ENCODE measurements around the gene KLF17. TPM values are rescaled to one million over a fixed set of nuclear protein-coding genes. Genes with fewer than 3 reads are reported as not detected.

KLF17 gene
- total RNA-seq, 4 donors from 2014 or later: not detected

- Histone ChIP-seq H3K27ac (no peak overlapping the region), H3K36me3 (no peaks in the 10 kb centered on the region), H3K9me3 (no peaks in the 10 kb centered on the region), H3K27me3 (no peaks in the 10 kb centered on the region), H3K4me1 (no peaks in the 10 kb centered on the region), H3K4me3 (no peak overlapping the region)
- TF ChIP-seq POLR2A (IDR thresholded peaks at IDR 0.05): no peak
- TF ChIP-seq CTCF (IDR thresholded peaks at IDR 0.05): no peak
- DNase-seq: no peak
Measured at GRCh38 chr1:44119525-44119924, 904 bp downstream of the KLF17 start.

- H3K4me3 ChIP-seq: no peak overlapping the region
Measured at GRCh38 chr1:44120398-44120949, 1.9 kb downstream of the KLF17 start.

GRCh38 chr1:44129616-44130500 is 11.2 kb downstream of the KLF17 start:
- Histone ChIP-seq H3K4me1 (no peaks in the 10 kb centered on the region), H3K9me3 (no peaks in the 10 kb centered on the region)

More at GRCh38 chr1:44120398-44120949, 1.9 kb downstream of the KLF17 start:
- DNase-seq: no peak
- Histone ChIP-seq H3K27ac (no peak overlapping the region), H3K9me3 (no peaks in the 10 kb centered on the region), H3K27me3 (no peaks in the 10 kb centered on the region), H3K36me3 (no peaks in the 10 kb centered on the region), H3K4me1 (no peaks in the 10 kb centered on the region)
- TF ChIP-seq CTCF (IDR thresholded peaks at IDR 0.05) (no peak), POLR2A (IDR thresholded peaks at IDR 0.05) (no peak)

GRCh38 chr1:44131411-44131810 is 12.8 kb downstream of the KLF17 start:
- Histone ChIP-seq H3K27me3 (no peaks in the 10 kb centered on the region), H3K27ac (no peak overlapping the region), H3K9me3 (no peaks in the 10 kb centered on the region), H3K36me3 (no peaks in the 10 kb centered on the region), H3K4me1 (no peaks in the 10 kb centered on the region), H3K4me3 (no peak overlapping the region)
- DNase-seq: no peak
- TF ChIP-seq POLR2A (IDR thresholded peaks at IDR 0.05): no peak
- no peak for TF ChIP-seq CTCF (IDR thresholded peaks at IDR 0.05)

More at GRCh38 chr1:44129616-44130500, 11.2 kb downstream of the KLF17 start:
- no peaks in the 10 kb centered on the region for H3K36me3 ChIP-seq
- no peak for DNase-seq
- H3K27ac ChIP-seq: no peak overlapping the region
- no peaks in the 10 kb centered on the region for H3K27me3 ChIP-seq
- H3K4me3 ChIP-seq: no peak overlapping the region
- TF ChIP-seq CTCF (IDR thresholded peaks at IDR 0.05) (no peak), POLR2A (IDR thresholded peaks at IDR 0.05) (no peak)

GRCh38 chr1:44134071-44134920 is 15.7 kb downstream of the KLF17 start:
- H3K4me3 ChIP-seq: no peak overlapping the region
- no peak for DNase-seq
- no peak for TF ChIP-seq POLR2A (IDR thresholded peaks at IDR 0.05)
- TF ChIP-seq CTCF (IDR thresholded peaks at IDR 0.05): no peak

More at GRCh38 chr1:44134071-44134920, 15.7 kb downstream of the KLF17 start:
- no peak overlapping the region for H3K27ac ChIP-seq
- no peaks in the 10 kb centered on the region for H3K36me3 ChIP-seq
- no peaks in the 10 kb centered on the region for H3K4me1 ChIP-seq
- no peaks in the 10 kb centered on the region for H3K27me3 ChIP-seq
- no peaks in the 10 kb centered on the region for H3K9me3 ChIP-seq

All from Peyer's patch (tissue), 4 donors.